Central memory CD8-positive, alpha-beta T cell (primary cell): ENCODE data around the gene LRRC61.

Experiments used
- ATAC-seq: fragments of 150-1000 bp; cut with Tn5 transposase; replicated peaks from 2 replicates; pipeline ENCODE4 v1.10.0; 2022; ENCODE audit warnings: mild to moderate bottlenecking, moderate FRiP score, moderate number of reproducible peaks; ENCODE audit not compliant: poor library complexity, severe bottlenecking; ENCODE audit errors: extremely low read depth
- DNase-seq, 2 donors: peaks; one replicate each; pipeline ENCODE4 v3.0.0; 2021; ENCODE audit warnings: low spot score in 2 of 2
- H3K27ac Mint-ChIP-seq: one replicate; pipeline ENCODE4 v1.8.0; 2022; ENCODE audit warnings: low read depth, mild to moderate bottlenecking, moderate library complexity, mixed read lengths
- H3K27me3 Mint-ChIP-seq: one replicate; pipeline ENCODE4 v1.8.0; 2022; ENCODE audit warnings: mixed read lengths
- H3K36me3 Mint-ChIP-seq: one replicate; pipeline ENCODE4 v1.8.0; 2022; ENCODE audit warnings: mild to moderate bottlenecking, moderate library complexity, mixed read lengths; ENCODE audit not compliant: insufficient read depth
- H3K4me1 Mint-ChIP-seq: one replicate; pipeline ENCODE4 v1.8.0; 2022; ENCODE audit warnings: mixed read lengths
- H3K4me3 Mint-ChIP-seq: one replicate; pipeline ENCODE4 v1.8.0; 2022; ENCODE audit warnings: mild to moderate bottlenecking, moderate library complexity, mixed read lengths
- H3K9me3 Mint-ChIP-seq: one replicate; pipeline ENCODE4 v1.8.0; 2022; ENCODE audit warnings: mixed read lengths

LRRC61 gene

GRCh38 chr7:150372271-150373048 is 49.3 kb downstream of the LRRC61 start:
- H3K9me3 Mint-ChIP-seq = no peaks in the 10 kb centered on the region
- no peak for DNase-seq
- H3K4me3 Mint-ChIP-seq = no peak overlapping the region
- H3K27ac Mint-ChIP-seq = no peak overlapping the region
- H3K4me1 Mint-ChIP-seq = peaks cover 29% of the 10 kb centered on the region
- no peaks in the 10 kb centered on the region for H3K27me3 Mint-ChIP-seq
- peaks cover 19% of the 10 kb centered on the region for H3K36me3 Mint-ChIP-seq
- ATAC-seq = no peak

- Mint-ChIP-seq H3K27me3 (no peaks in the 10 kb centered on the region), H3K36me3 (peaks cover 17% of the 10 kb centered on the region), H3K4me3 (peak overlapping the region; percentile 17), H3K9me3 (no peaks in the 10 kb centered on the region), H3K27ac (no peak overlapping the region), H3K4me1 (peaks cover 36% of the 10 kb centered on the region)
- DNase-seq (no peak), ATAC-seq (no peak)
Measured at GRCh38 chr7:150373049-150373801, 50.1 kb downstream of the LRRC61 start.

- H3K27me3 Mint-ChIP-seq = no peaks in the 10 kb centered on the region
- no peaks in the 10 kb centered on the region for H3K9me3 Mint-ChIP-seq
- peaks cover 38% of the 10 kb centered on the region for H3K4me1 Mint-ChIP-seq
Measured at GRCh38 chr7:150374026-150374425, 50.9 kb downstream of the LRRC61 start.

GRCh38 chr7:150374472-150374871 is 51.3 kb downstream of the LRRC61 start:
- peaks cover 38% of the 10 kb centered on the region for H3K4me1 Mint-ChIP-seq
- H3K9me3 Mint-ChIP-seq = no peaks in the 10 kb centered on the region
- peak overlapping the region; percentile 61 for H3K27ac Mint-ChIP-seq
- no peak overlapping the region for H3K4me3 Mint-ChIP-seq
- H3K36me3 Mint-ChIP-seq = peaks cover 16% of the 10 kb centered on the region
- no peaks in the 10 kb centered on the region for H3K27me3 Mint-ChIP-seq
- DNase-seq = no peak
- ATAC-seq = no peak

More at GRCh38 chr7:150374026-150374425, 50.9 kb downstream of the LRRC61 start:
- H3K27ac Mint-ChIP-seq = no peak overlapping the region
- H3K4me3 Mint-ChIP-seq = no peak overlapping the region
- H3K36me3 Mint-ChIP-seq = peaks cover 17% of the 10 kb centered on the region
- ATAC-seq (no peak), DNase-seq (no peak)

GRCh38 chr7:150375662-150376521 is 52.7 kb downstream of the LRRC61 start:
- no peaks in the 10 kb centered on the region for H3K27me3 Mint-ChIP-seq
- ATAC-seq = no peak
- H3K9me3 Mint-ChIP-seq = no peaks in the 10 kb centered on the region
- H3K27ac Mint-ChIP-seq = no peak overlapping the region
- no peak for DNase-seq
- peaks cover 38% of the 10 kb centered on the region for H3K4me1 Mint-ChIP-seq
- no peak overlapping the region for H3K4me3 Mint-ChIP-seq
- peaks cover 13% of the 10 kb centered on the region for H3K36me3 Mint-ChIP-seq

- H3K9me3 Mint-ChIP-seq = no peaks in the 10 kb centered on the region
- no peaks in the 10 kb centered on the region for H3K27me3 Mint-ChIP-seq
- H3K36me3 Mint-ChIP-seq = peaks cover 13% of the 10 kb centered on the region
- H3K4me1 Mint-ChIP-seq = peaks cover 39% of the 10 kb centered on the region
- no peak overlapping the region for H3K4me3 Mint-ChIP-seq
- no peak for DNase-seq
- H3K27ac Mint-ChIP-seq = no peak overlapping the region
- ATAC-seq = no peak
Measured at GRCh38 chr7:150376560-150376959, 53.4 kb downstream of the LRRC61 start.

GRCh38 chr7:150377196-150377595 is 54.0 kb downstream of the LRRC61 start:
- no peak for DNase-seq
- Mint-ChIP-seq H3K36me3 (peaks cover 12% of the 10 kb centered on the region), H3K27me3 (no peaks in the 10 kb centered on the region), H3K27ac (peak overlapping the region; percentile 74), H3K4me3 (peak overlapping the region; percentile 85), H3K4me1 (peaks cover 39% of the 10 kb centered on the region), H3K9me3 (no peaks in the 10 kb centered on the region)
- no peak for ATAC-seq

GRCh38 chr7:150377635-150378034 is 54.5 kb downstream of the LRRC61 start:
- no peak for DNase-seq
- Mint-ChIP-seq H3K36me3 (peaks cover 11% of the 10 kb centered on the region), H3K9me3 (no peaks in the 10 kb centered on the region), H3K4me3 (peak overlapping the region; percentile 85), H3K27ac (peak overlapping the region; percentile 74), H3K4me1 (peaks cover 39% of the 10 kb centered on the region), H3K27me3 (no peaks in the 10 kb centered on the region)
- ATAC-seq = no peak

- Mint-ChIP-seq H3K4me1 (peaks cover 42% of the 10 kb centered on the region), H3K9me3 (no peaks in the 10 kb centered on the region), H3K4me3 (peak overlapping the region; percentile 85), H3K27me3 (no peaks in the 10 kb centered on the region), H3K27ac (peak overlapping the region; percentile 74), H3K36me3 (peaks cover 11% of the 10 kb centered on the region)
- DNase-seq (peak in 1 of 2 donors; percentile 23), ATAC-seq (peak; percentile 7)
Measured at GRCh38 chr7:150378115-150378852, 55.1 kb downstream of the LRRC61 start.

- H3K27ac Mint-ChIP-seq = peak within 1 kb of the TSS; percentile 74
- DNase-seq (peak; percentile 77 to 88), ATAC-seq (peak; percentile 99)
- peaks cover 7% of the 10 kb centered on the region for H3K36me3 Mint-ChIP-seq
- H3K4me3 Mint-ChIP-seq = peak within 1 kb of the TSS; percentile 85
- no peaks in the 10 kb centered on the region for H3K27me3 Mint-ChIP-seq
- H3K9me3 Mint-ChIP-seq = no peaks in the 10 kb centered on the region
- peaks cover 39% of the 10 kb centered on the region for H3K4me1 Mint-ChIP-seq
Measured at GRCh38 chr7:150378853-150379440, 55.8 kb downstream of the LRRC61 start, which contains the start of gene ZNF775. Gene ZNF775 (plus strand): TSS chr7:150379330. CDS start chr7:150388471, 9,141 bp downstream.

- H3K9me3 Mint-ChIP-seq = no peaks in the 10 kb centered on the region
- DNase-seq (no peak), ATAC-seq (peak; percentile 25)
- H3K27me3 Mint-ChIP-seq = no peaks in the 10 kb centered on the region
- H3K4me3 Mint-ChIP-seq = peak overlapping the region; percentile 85
- H3K4me1 Mint-ChIP-seq = peaks cover 39% of the 10 kb centered on the region
- H3K27ac Mint-ChIP-seq = peak overlapping the region; percentile 68
- peaks cover 7% of the 10 kb centered on the region for H3K36me3 Mint-ChIP-seq
Measured at GRCh38 chr7:150379441-150380379, 56.6 kb downstream of the LRRC61 start.
